Stimulated activated CD8-positive, alpha-beta memory T cell treated with anti-CD3 and anti-CD28 coated beads, Interleukin-2, amount 100 ng/mL, for 48 hours (primary cell): ENCODE results near the gene BFSP2.
A peak's percentile ranks its signal among the peaks of the same experiment; 100 is the strongest.

Experiments
- DNase-seq, 2 donors: peaks; one replicate each; pipeline ENCODE4 v3.0.0-alpha.2; 2020; ENCODE audit warnings: low read depth in 2 of 2

Gene BFSP2

DNA sequence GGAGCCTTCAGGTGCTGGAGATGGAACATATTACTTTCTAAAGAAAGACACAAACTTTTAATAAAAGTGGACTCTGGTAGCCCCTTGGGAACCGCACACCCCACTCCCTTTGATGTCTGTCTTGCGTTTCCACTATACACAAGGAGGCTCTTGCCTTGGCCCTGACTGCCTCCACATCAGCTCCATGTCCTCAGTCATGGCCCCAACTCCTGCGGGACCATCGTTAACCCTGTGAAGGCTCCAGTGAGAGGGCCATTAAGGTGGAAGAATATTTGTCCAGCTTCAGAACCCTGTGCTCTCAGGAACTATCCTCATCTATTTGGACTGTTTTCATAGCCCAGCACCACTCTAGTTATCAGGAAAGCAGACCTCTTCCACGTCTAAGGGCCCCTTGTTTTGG is 16.1 kb upstream of the BFSP2 start:
- DNase-seq = no peak

GRCh38 chr3:133384331-133385027 is 15.4 kb upstream of the BFSP2 start:
- DNase-seq = peak in 1 of 2 donors; percentile 10

- no peak for DNase-seq
These were observed 13.0 kb upstream of the BFSP2 start for GRCh38 chr3:133386876-133387275.

DNA sequence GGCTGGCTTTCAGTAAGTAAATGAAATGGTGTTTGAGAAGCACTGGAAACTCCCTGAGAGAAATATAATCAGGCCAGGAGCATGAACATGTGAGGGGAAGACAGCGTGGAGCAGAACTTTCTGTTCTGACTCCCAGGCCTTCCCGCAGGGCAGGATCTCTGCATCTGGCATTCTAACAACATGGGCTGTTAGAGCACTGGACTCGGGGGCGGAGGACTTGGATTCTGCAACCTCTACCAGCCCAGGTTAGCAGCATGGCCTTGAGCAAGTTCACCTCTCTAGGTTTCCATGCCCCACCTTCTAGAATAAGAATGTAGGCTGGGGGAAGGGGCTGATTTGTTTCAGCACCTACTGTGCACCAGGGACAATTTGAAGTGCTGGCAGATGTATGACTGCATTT is 12.5 kb upstream of the BFSP2 start:
- no peak for DNase-seq

GRCh38 chr3:133388696-133389395 is 11.0 kb upstream of the BFSP2 start:
- DNase-seq = no peak

DNA sequence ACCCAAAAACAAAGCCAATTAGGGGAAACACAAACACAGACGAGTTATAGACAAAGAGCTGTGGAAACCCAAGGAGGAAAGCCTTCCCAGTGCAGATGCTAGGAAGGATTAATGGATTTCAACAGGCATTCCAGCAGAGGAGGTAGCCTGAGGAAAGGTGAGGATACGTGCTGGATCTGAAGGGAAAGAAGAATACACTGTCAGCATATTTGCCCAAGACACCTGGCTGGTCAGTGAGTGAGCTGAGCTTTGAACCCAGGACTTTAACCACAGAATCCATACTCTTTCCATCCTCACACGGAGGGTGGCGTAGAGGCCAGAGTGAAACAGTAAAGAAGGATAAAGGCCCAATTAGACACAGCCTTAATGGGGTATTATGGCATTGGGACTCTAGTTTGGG is 9.1 kb upstream of the BFSP2 start:
- DNase-seq = no peak

- DNase-seq = no peak
These were observed 6.7 kb upstream of the BFSP2 start for GRCh38 chr3:133393204-133393603.

- no peak for DNase-seq
These were observed 6.0 kb upstream of the BFSP2 start for GRCh38 chr3:133393691-133394474.

DNA sequence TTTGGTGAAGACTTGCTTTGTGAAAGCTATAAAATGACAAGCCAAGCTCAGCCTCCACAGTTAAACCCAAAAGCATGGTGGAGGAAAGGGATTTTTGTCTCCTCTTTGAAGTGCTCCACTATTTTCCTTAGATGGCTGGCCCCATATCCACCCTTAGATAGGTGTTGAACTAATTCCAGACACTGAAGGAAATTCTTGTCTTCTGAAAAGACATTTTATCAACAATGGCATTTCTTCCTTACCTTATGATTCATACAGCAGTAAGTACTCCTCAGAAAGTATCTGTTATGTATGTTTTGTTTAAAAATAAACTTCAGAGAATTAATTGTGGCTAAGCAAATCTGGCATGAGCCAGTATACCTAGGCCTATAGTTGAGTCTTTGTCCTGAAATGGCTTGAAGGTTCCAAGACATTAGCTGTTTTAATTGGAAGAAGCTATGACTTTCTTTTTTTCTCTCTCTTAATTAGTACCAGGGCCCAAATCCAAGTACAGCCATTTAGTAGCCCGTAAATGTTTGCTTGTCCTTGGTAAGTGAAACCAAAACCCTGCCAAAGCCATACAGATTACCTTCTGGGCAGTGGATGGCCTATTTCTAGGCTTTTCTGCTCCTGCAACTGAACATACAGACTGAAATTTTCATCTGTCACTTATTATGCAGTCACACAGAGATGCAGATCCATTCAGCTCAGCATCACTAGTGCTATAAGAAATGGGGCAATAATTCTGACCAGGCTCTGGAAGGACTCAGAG is 5.1 kb upstream of the BFSP2 start:
- no peak for DNase-seq

DNA sequence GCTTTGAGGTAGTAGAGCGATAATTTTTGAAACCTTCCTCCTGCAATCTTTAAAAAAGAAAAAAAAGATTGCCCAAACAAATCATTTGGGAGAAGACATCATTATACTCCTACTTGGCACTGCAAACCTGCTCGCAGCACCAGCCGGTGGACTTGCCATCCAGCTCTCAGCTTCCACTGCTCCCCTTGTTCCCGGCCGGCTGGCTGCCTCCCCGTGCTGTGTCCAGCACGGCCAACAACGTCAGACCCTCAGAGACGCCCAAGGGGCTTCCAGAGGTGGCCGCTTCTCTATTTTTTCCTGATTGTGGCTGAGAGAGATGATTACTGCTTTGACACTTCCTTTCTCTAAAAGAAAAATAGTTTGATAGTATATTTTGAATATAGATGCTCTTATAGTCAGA is 3.0 kb upstream of the BFSP2 start:
- DNase-seq = no peak

- no peak for DNase-seq
These were observed 1.7 kb downstream of the BFSP2 start for GRCh38 chr3:133401374-133402135.

DNA sequence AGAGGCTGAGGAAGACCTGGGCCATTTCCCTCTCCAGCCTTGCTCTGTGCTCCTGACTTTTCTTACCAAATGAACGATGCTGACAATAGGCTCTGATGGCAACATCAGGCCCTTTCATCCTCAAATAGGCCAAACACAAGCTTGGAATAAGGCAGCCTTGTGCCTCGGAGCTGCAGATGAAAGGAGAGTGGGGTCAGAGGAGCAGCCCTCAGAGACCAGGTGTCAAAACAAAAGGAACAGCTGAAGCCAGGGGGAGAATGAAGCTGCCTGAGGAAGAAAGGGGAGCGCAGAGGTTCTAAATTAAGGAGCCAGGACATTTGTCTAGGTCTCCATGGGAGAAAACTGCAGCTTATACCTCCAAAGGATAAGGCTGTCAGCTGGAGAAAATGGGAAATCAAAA is 5.1 kb downstream of the BFSP2 start:
- DNase-seq = no peak

GRCh38 chr3:133408366-133408765 is 8.5 kb downstream of the BFSP2 start:
- no peak for DNase-seq

- no peak for DNase-seq
These were observed 9.1 kb downstream of the BFSP2 start for GRCh38 chr3:133408961-133409360.

GRCh38 chr3:133410191-133410892 is 10.5 kb downstream of the BFSP2 start:
- no peak for DNase-seq

- DNase-seq = no peak
These were observed 12.6 kb downstream of the BFSP2 start for GRCh38 chr3:133412183-133413132.

- DNase-seq = no peak
These were observed 13.5 kb downstream of the BFSP2 start for GRCh38 chr3:133413161-133414020.

DNA sequence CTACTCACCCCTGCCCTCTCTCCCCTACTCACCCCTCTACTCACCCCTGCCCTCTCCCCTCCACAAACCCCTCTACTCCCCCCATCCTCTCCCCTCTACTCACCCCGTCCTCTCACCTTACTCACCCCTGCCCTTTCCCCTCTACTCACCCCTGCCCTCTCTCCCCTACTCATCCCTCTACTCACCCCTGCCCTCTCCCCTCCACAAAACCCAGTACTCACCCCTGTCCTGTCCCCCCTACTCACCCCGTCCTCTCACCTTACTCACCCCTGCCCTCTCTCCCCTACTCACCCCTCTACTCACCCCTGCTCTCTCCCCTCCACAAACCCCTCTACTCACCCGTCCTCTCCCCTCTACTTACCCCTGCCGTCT is 14.2 kb downstream of the BFSP2 start:
- no peak for DNase-seq

DNA sequence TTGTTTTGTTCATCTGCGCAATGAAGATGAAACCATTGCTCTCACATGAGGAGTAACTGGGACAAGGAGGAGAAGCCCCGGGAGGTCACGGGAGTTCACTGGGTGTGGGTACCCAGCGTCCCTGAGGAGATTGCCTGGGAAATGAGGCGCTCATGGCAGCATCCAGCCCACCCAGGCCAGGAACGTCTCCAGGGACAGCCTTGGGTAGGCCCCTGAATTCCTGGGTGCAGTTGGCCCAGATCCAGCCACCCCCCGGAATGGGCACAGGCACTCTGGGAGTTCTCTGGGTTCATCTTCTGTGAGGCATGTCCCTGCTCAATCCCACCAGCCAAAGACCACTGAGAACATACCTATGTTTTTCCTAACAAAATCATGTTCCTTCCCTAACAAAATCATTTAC is 18.5 kb downstream of the BFSP2 start:
- no peak for DNase-seq
